DMS53 (cell line): Measurements from ENCODE around the gene GABRG3.
"Not testable (repeated sequence)": the region's sequence is repeated elsewhere in the genome, so short reads cannot be mapped to it uniquely, and the experiment has no call there.

Source experiments
- DNase-seq: peaks from one replicate; lab custom pipeline; 2025; lab: John Stamatoyannopoulos, UW

Gene GABRG3

GRCh38 chr15:27179789-27180188, 208.8 kb downstream of the GABRG3 start:
- DNase-seq = peak; percentile 69

- DNase-seq = no peak
Observed at GRCh38 chr15:27182561-27183110, 211.7 kb downstream of the GABRG3 start.

GRCh38 chr15:27183201-27183600, 212.2 kb downstream of the GABRG3 start:
- DNase-seq = peak; percentile 5

GRCh38 chr15:27191515-27191914, 220.5 kb downstream of the GABRG3 start:
- DNase-seq = not testable (repeated sequence)

GRCh38 chr15:27196691-27197090, 225.7 kb downstream of the GABRG3 start:
- DNase-seq = no peak

- DNase-seq = peak; percentile 7
Observed at GRCh38 chr15:27201425-27201824, 230.4 kb downstream of the GABRG3 start.

- DNase-seq = no peak
Observed at GRCh38 chr15:27210176-27210575, 239.2 kb downstream of the GABRG3 start.

GRCh38 chr15:27214032-27214431, 243.1 kb downstream of the GABRG3 start:
- no peak for DNase-seq

GRCh38 chr15:27214961-27215360, 244.0 kb downstream of the GABRG3 start:
- no peak for DNase-seq

- no peak for DNase-seq
Observed at GRCh38 chr15:27218426-27218825, 247.4 kb downstream of the GABRG3 start.

GRCh38 chr15:27219636-27220035, 248.7 kb downstream of the GABRG3 start:
- DNase-seq = no peak

GRCh38 chr15:27220199-27220598, 249.2 kb downstream of the GABRG3 start:
- no peak for DNase-seq

GRCh38 chr15:27222479-27222878, 251.5 kb downstream of the GABRG3 start:
- DNase-seq = peak; percentile 48

GRCh38 chr15:27223179-27223578, 252.2 kb downstream of the GABRG3 start:
- DNase-seq = no peak

- no peak for DNase-seq
Observed at GRCh38 chr15:27231811-27232210, 260.8 kb downstream of the GABRG3 start.

GRCh38 chr15:27232876-27233275, 261.9 kb downstream of the GABRG3 start:
- DNase-seq = peak; percentile 55

- peak; percentile 92 for DNase-seq
Observed at GRCh38 chr15:27234593-27234992, 263.6 kb downstream of the GABRG3 start.

GRCh38 chr15:27235161-27235560, 264.2 kb downstream of the GABRG3 start:
- DNase-seq = peak; percentile 50

GRCh38 chr15:27235681-27236080, 264.7 kb downstream of the GABRG3 start:
- peak; percentile 66 for DNase-seq

GRCh38 chr15:27237319-27237939, 266.4 kb downstream of the GABRG3 start:
- DNase-seq = peak; percentile 58

- DNase-seq = peak; percentile 75
Observed at GRCh38 chr15:27238209-27238608, 267.2 kb downstream of the GABRG3 start.

GRCh38 chr15:27238707-27239423, 267.9 kb downstream of the GABRG3 start:
- DNase-seq = no peak

GRCh38 chr15:27241943-27242342, 271.0 kb downstream of the GABRG3 start:
- peak; percentile 72 for DNase-seq
